ENCODE data around the gene KHNYN.

KHNYN gene

DNA sequence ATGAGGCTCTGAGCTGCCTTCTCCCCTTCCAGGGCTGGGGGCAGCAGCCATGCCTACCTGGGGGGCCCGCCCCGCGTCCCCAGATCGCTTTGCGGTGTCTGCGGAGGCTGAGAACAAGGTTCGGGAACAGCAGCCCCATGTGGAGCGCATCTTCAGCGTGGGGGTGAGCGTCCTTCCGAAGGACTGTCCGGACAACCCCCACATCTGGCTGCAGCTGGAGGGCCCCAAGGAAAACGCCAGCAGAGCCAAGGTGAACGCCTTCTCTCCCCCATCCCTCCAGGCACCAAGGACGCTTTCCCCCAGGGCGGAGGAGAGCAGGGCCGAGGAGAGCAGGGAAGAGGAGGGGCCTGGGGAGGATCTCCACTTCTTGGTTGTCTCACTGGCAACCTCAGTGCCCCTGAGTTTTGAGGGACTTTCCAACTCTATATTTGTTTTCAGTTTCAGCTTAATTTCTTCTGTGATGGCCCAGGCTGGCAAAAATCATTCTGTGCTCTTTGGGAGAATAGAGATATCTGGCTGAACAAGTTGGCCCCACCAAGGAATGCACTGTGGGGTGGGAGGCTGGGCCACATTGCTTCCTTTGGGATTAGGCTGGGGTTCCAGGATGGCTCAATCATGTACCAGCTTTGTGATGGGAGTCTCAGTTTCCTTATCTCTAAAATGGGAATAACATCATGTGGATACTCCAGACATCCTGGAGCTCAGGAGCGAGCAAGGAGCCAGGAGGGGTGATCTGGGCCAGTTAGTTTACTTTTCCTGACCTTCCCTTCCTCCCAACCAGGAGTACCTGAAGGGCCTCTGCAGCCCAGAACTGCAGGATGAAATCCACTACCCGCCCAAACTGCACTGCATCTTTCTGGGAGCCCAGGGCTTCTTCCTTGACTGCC is 1.2 kb downstream of the KHNYN start:
- H2AK5ac ChIP-seq (ENCODE audit: low read depth, low read length): peak overlapping the region; percentile 42
- peaks cover 11% of the 10 kb centered on the region for H3K79me1 ChIP-seq (ENCODE audit: low read depth, low read length)
- peak overlapping the region; percentile 80 for H2AFZ ChIP-seq (ENCODE audit: low read length)
- no peak overlapping the region for H4K8ac ChIP-seq (ENCODE audit: low read depth, low read length)
- H3K9me3 ChIP-seq (replicated peaks in 1 of 2; ENCODE audit: control insufficient read depth in 2 of 2, insufficient read depth in 1 of 2, low read depth in 1 of 2, low read length in 2 of 2): no peaks in the 10 kb centered on the region
- no peak overlapping the region for H2BK120ac ChIP-seq (ENCODE audit: low read depth, low read length)
- H3K4ac ChIP-seq (ENCODE audit: low read length): no peak overlapping the region
- peak overlapping the region; percentile 60 for H3K9ac ChIP-seq (ENCODE audit: low read depth, low read length, poor library complexity)
- no peak overlapping the region for H4K91ac ChIP-seq (ENCODE audit: low read depth, low read length, poor library complexity)
- peak overlapping the region; percentile 38 for H3K23ac ChIP-seq (ENCODE audit: low read depth, low read length, poor library complexity)
- peaks cover 14 to 31% of the 10 kb centered on the region in 2 donors for H3K36me3 ChIP-seq (replicated peaks in 1 of 2; ENCODE audit: control insufficient read depth in 2 of 2, insufficient read depth in 2 of 2, low read length in 2 of 2)
- H2BK5ac ChIP-seq (ENCODE audit: low read length): no peak overlapping the region
- H3K4me3 ChIP-seq (ENCODE audit: low read length in 2 of 2): peak overlapping the region; percentile 71 to 74
- H3K4me1 ChIP-seq (ENCODE audit: control insufficient read depth in 2 of 2, insufficient read depth in 1 of 2, low read depth in 1 of 2, low read length in 2 of 2): peaks cover 9% of the 10 kb centered on the region in 2 donors
- no peak for DNase-seq (ENCODE audit: low spot score)
- peak overlapping the region; percentile 58 for H3K18ac ChIP-seq (ENCODE audit: low read length)
- no peak overlapping the region for H3K27ac ChIP-seq (replicated peaks; ENCODE audit: low read length)
- WGBS, 2 donors (ENCODE audit: extremely low coverage in 2 of 2, insufficient read length in 2 of 2, insufficient replicate concordance in 1 of 2): no CpG with 5 or more reads among the region's 19 CpGs
- H2BK15ac ChIP-seq (ENCODE audit: low read length): no peak overlapping the region
- peak overlapping the region; percentile 74 for H3K4me2 ChIP-seq (ENCODE audit: insufficient read depth, low read length, poor library complexity, severe bottlenecking)
- H3K27me3 ChIP-seq (ENCODE audit: control insufficient read depth in 3 of 3, insufficient read depth in 3 of 3, low read depth in 1 of 3, low read length in 3 of 3): peaks cover 0 to 13% (median 3%) of the 10 kb centered on the region in 3 experiments
- H2BK12ac ChIP-seq (ENCODE audit: low read length): no peak overlapping the region
- peak overlapping the region; percentile 17 for H3K14ac ChIP-seq (ENCODE audit: low read length)

- H3K4ac ChIP-seq (ENCODE audit: low read length): no peak overlapping the region
- DNase-seq (ENCODE audit: low spot score): peak; percentile 88
- no peak overlapping the region for H2BK5ac ChIP-seq (ENCODE audit: low read length)
- no peak overlapping the region for H3K27ac ChIP-seq (replicated peaks; ENCODE audit: low read length)
- no peak overlapping the region for H2BK120ac ChIP-seq (ENCODE audit: low read depth, low read length)
- no peak overlapping the region for H3K18ac ChIP-seq (ENCODE audit: low read length)
- H2BK12ac ChIP-seq (ENCODE audit: low read length): no peak overlapping the region
- WGBS, 2 donors (ENCODE audit: extremely low coverage in 2 of 2, insufficient read length in 2 of 2, insufficient replicate concordance in 1 of 2): no CpG with 5 or more reads among the region's 15 CpGs
- no peak overlapping the region for H3K4me3 ChIP-seq (ENCODE audit: low read length in 2 of 2)
- H3K79me1 ChIP-seq (ENCODE audit: low read depth, low read length): peaks cover 11% of the 10 kb centered on the region
- no peak overlapping the region for H4K8ac ChIP-seq (ENCODE audit: low read depth, low read length)
- H3K4me2 ChIP-seq (ENCODE audit: insufficient read depth, low read length, poor library complexity, severe bottlenecking): no peak overlapping the region
- H3K9ac ChIP-seq (ENCODE audit: low read depth, low read length, poor library complexity): no peak overlapping the region
- H2AK5ac ChIP-seq (ENCODE audit: low read depth, low read length): peak overlapping the region; percentile 73
- H2AFZ ChIP-seq (ENCODE audit: low read length): no peak overlapping the region
- no peak overlapping the region for H4K91ac ChIP-seq (ENCODE audit: low read depth, low read length, poor library complexity)
- H3K9me3 ChIP-seq (replicated peaks in 1 of 2; ENCODE audit: control insufficient read depth in 2 of 2, insufficient read depth in 1 of 2, low read depth in 1 of 2, low read length in 2 of 2): no peaks in the 10 kb centered on the region
- H3K36me3 ChIP-seq (replicated peaks in 1 of 2; ENCODE audit: control insufficient read depth in 2 of 2, insufficient read depth in 2 of 2, low read length in 2 of 2): peaks cover 16 to 38% of the 10 kb centered on the region in 2 donors
- H3K27me3 ChIP-seq (ENCODE audit: control insufficient read depth in 3 of 3, insufficient read depth in 3 of 3, low read depth in 1 of 3, low read length in 3 of 3): peaks cover 0 to 6% (median 3%) of the 10 kb centered on the region in 3 experiments
- H3K4me1 ChIP-seq (ENCODE audit: control insufficient read depth in 2 of 2, insufficient read depth in 1 of 2, low read depth in 1 of 2, low read length in 2 of 2): peaks cover 9% of the 10 kb centered on the region in 2 donors
- H3K23ac ChIP-seq (ENCODE audit: low read depth, low read length, poor library complexity): peak overlapping the region; percentile 56
- H2BK15ac ChIP-seq (ENCODE audit: low read length): no peak overlapping the region
- no peak overlapping the region for H3K14ac ChIP-seq (ENCODE audit: low read length)
These were observed 2.0 kb downstream of the KHNYN start for GRCh38 chr14:24431569-24432258.

GRCh38 chr14:24432259-24433131 is 2.7 kb downstream of the KHNYN start:
- peaks cover 11% of the 10 kb centered on the region for H3K79me1 ChIP-seq (ENCODE audit: low read depth, low read length)
- H2BK15ac ChIP-seq (ENCODE audit: low read length): no peak overlapping the region
- no peaks in the 10 kb centered on the region for H3K9me3 ChIP-seq (replicated peaks in 1 of 2; ENCODE audit: control insufficient read depth in 2 of 2, insufficient read depth in 1 of 2, low read depth in 1 of 2, low read length in 2 of 2)
- no peaks in the 10 kb centered on the region for H3K27me3 ChIP-seq (ENCODE audit: control insufficient read depth in 3 of 3, insufficient read depth in 3 of 3, low read depth in 1 of 3, low read length in 3 of 3)
- H3K4me3 ChIP-seq (ENCODE audit: low read length in 2 of 2): no peak overlapping the region
- peaks cover 20 to 45% of the 10 kb centered on the region in 2 donors for H3K36me3 ChIP-seq (replicated peaks in 1 of 2; ENCODE audit: control insufficient read depth in 2 of 2, insufficient read depth in 2 of 2, low read length in 2 of 2)
- H3K23ac ChIP-seq (ENCODE audit: low read depth, low read length, poor library complexity): peak overlapping the region; percentile 56
- H3K14ac ChIP-seq (ENCODE audit: low read length): no peak overlapping the region
- no peak overlapping the region for H2AFZ ChIP-seq (ENCODE audit: low read length)
- H3K4me2 ChIP-seq (ENCODE audit: insufficient read depth, low read length, poor library complexity, severe bottlenecking): no peak overlapping the region
- H3K18ac ChIP-seq (ENCODE audit: low read length): no peak overlapping the region
- no peak overlapping the region for H2BK12ac ChIP-seq (ENCODE audit: low read length)
- no peak overlapping the region for H2BK120ac ChIP-seq (ENCODE audit: low read depth, low read length)
- no peak overlapping the region for H3K27ac ChIP-seq (replicated peaks; ENCODE audit: low read length)
- no peak overlapping the region for H3K9ac ChIP-seq (ENCODE audit: low read depth, low read length, poor library complexity)
- H2AK5ac ChIP-seq (ENCODE audit: low read depth, low read length): peak overlapping the region; percentile 73
- no peak overlapping the region for H4K8ac ChIP-seq (ENCODE audit: low read depth, low read length)
- no CpG with 5 or more reads among the region's 24 CpGs for WGBS, 2 donors (ENCODE audit: extremely low coverage in 2 of 2, insufficient read length in 2 of 2, insufficient replicate concordance in 1 of 2)
- H2BK5ac ChIP-seq (ENCODE audit: low read length): no peak overlapping the region
- H3K4ac ChIP-seq (ENCODE audit: low read length): no peak overlapping the region
- H3K4me1 ChIP-seq (ENCODE audit: control insufficient read depth in 2 of 2, insufficient read depth in 1 of 2, low read depth in 1 of 2, low read length in 2 of 2): peaks cover 9% of the 10 kb centered on the region in 2 donors
- DNase-seq (ENCODE audit: low spot score): no peak
- H4K91ac ChIP-seq (ENCODE audit: low read depth, low read length, poor library complexity): no peak overlapping the region
